ENCODE results near the gene GRK7.

DNA sequence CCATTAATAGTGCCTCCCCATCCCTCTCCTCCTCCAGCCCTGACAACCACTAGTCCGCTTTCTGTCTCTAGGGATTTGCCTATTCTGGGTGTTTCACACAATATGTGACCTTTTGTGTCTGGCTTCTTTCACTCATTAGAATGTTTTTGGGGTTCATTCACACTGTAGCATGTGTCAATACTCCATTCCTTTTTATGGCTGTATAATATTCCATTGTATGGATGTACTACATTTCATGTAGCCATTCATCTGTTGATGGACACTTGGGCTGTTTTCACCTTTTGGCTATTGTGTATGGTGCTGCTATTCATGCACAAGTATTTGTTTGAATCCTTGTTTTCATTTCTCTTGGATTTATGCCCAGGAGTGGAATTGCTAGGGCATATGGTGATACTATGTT, 16.5 kb downstream of the GRK7 start:
- TF ChIP-seq, protein P1, sequence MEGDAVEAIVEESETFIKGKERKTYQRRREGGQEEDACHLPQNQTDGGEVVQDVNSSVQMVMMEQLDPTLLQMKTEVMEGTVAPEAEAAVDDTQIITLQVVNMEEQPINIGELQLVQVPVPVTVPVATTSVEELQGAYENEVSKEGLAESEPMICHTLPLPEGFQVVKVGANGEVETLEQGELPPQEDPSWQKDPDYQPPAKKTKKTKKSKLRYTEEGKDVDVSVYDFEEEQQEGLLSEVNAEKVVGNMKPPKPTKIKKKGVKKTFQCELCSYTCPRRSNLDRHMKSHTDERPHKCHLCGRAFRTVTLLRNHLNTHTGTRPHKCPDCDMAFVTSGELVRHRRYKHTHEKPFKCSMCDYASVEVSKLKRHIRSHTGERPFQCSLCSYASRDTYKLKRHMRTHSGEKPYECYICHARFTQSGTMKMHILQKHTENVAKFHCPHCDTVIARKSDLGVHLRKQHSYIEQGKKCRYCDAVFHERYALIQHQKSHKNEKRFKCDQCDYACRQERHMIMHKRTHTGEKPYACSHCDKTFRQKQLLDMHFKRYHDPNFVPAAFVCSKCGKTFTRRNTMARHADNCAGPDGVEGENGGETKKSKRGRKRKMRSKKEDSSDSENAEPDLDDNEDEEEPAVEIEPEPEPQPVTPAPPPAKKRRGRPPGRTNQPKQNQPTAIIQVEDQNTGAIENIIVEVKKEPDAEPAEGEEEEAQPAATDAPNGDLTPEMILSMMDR (IDR thresholded peaks at IDR 0.05), result no peak
- no peak for TF ChIP-seq POLR2A (IDR thresholded peaks at IDR 0.05)

All from Peyer's patch (tissue), 4 donors.